Common myeloid progenitor, CD34-positive (primary cell): ENCODE data around the gene CALHM4.

Experiments
- CTCF ChIA-PET: fragments of 350-600 bp; sonication (Branson Sonifier 250); formaldehyde crosslinking; loops from one replicate; lab custom pipeline; 2021; ENCODE audit warnings: antibody characterized with exemption; lab: Charles Lee
- POLR2A ChIA-PET: fragments of 350-600 bp; sonication (Branson Sonifier 250); formaldehyde crosslinking; loops from one replicate; lab custom pipeline; 2021; ENCODE audit warnings: antibody characterized with exemption; lab: Charles Lee
- DNase-seq, 3 donors: peaks; one replicate each; pipeline versions ENCODE4 v3.0.0 to v3.0.0-alpha.2; 2013
- H3K27ac ChIP-seq, 2 experiments: 1 replicate in 1 of 2; 2 replicates in 1 of 2; pipeline ENCODE4 v1.7.0; 2013; ENCODE audit warnings: inconsistent platforms in 2 of 2, low read length in 2 of 2, mild to moderate bottlenecking in 2 of 2, low read depth in 1 of 2, moderate library complexity in 1 of 2; ENCODE audit not compliant: severe bottlenecking in 2 of 2, insufficient read depth in 1 of 2, poor library complexity in 1 of 2
- H3K27me3 ChIP-seq, 5 experiments: replicated peaks in 2 of 5; 1 replicate in 3 of 5; 2 replicates in 2 of 5; pipeline versions ENCODE4 v1.6.1 to v1.7.0; 2013; ENCODE audit warnings: low read length in 4 of 5, mild to moderate bottlenecking in 2 of 5, moderate library complexity in 2 of 5, inconsistent platforms in 1 of 5; ENCODE audit not compliant: insufficient read depth in 5 of 5, control insufficient read depth in 4 of 5
- H3K36me3 ChIP-seq, 4 experiments: 1 replicate in 2 of 4; 2 replicates in 2 of 4; pipeline versions ENCODE4 v1.6.1 to v1.7.0; 2013; ENCODE audit warnings: low read length in 3 of 4, control low read depth in 1 of 4, mild to moderate bottlenecking in 1 of 4; ENCODE audit not compliant: control insufficient read depth in 4 of 4, insufficient read depth in 4 of 4
- H3K4me1 ChIP-seq, 4 experiments: 1 replicate in 3 of 4; 2 replicates in 1 of 4; pipeline versions ENCODE4 v1.6.1 to v1.7.1; 2013; ENCODE audit warnings: low read length in 3 of 4, mild to moderate bottlenecking in 3 of 4, control low read depth in 1 of 4, inconsistent platforms in 1 of 4, moderate library complexity in 1 of 4; ENCODE audit not compliant: control insufficient read depth in 4 of 4, insufficient read depth in 4 of 4; ENCODE audit errors: control extremely low read depth in 1 of 4
- H3K4me3 ChIP-seq, 7 experiments: 1 replicate in 4 of 7; 2 replicates in 3 of 7; pipeline versions ENCODE4 v1.5.1 to v1.7.0; 2013; ENCODE audit warnings: mild to moderate bottlenecking in 7 of 7, low read length in 6 of 7, moderate library complexity in 6 of 7, inconsistent platforms in 2 of 7, low read depth in 2 of 7, control low read depth in 1 of 7; ENCODE audit not compliant: insufficient read depth in 4 of 7, control insufficient read depth in 1 of 7; ENCODE audit errors: extremely low read depth in 1 of 7
- H3K9me3 ChIP-seq, 5 experiments: 1 replicate in 4 of 5; 2 replicates in 1 of 5; pipeline versions ENCODE4 v1.6.1 to v1.7.1; 2013; ENCODE audit warnings: low read length in 4 of 5, mild to moderate bottlenecking in 2 of 5, inconsistent platforms in 1 of 5, low read depth in 1 of 5, moderate library complexity in 1 of 5; ENCODE audit not compliant: control insufficient read depth in 4 of 5, insufficient read depth in 2 of 5; ENCODE audit errors: control extremely low read depth in 1 of 5
- WGBS: methylation state at CpG from one replicate; pipeline ENCODE4 v1.1.5; 2013; ENCODE audit not compliant: insufficient coverage; 5-methylcytosine and 5-hydroxymethylcytosine counted together

The CALHM4 gene

DNA sequence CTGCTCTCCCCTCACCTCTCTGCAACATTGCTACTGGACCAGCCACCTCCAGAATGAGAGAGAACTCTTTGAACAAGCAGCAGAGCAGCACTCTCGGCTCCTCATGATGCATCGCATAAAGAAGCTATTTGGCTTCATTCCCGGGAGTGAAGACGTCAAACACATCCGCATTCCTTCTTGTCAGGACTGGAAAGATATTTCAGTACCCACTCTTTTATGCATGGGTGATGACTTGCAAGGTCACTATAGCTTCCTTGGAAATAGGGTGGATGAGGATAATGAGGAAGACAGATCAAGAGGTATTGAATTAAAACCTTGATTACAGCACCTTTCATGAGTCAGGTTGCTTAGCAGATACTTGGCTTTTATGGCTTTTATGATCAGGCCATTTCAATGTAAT is 4.3 kb downstream of the CALHM4 start:
- no peak overlapping the region for H3K27ac ChIP-seq
- 96% methylated on average over 5 of the region's 5 CpGs for WGBS
- no peaks in the 10 kb centered on the region for H3K4me1 ChIP-seq
- H3K27me3 ChIP-seq: no peaks in the 10 kb centered on the region
- POLR2A ChIA-PET: no interaction called here
- no peaks in the 10 kb centered on the region for H3K36me3 ChIP-seq
- H3K4me3 ChIP-seq: no peak overlapping the region
- CTCF ChIA-PET: interaction anchor here (4.9 kb wide), 1 partner anchor 13 kb away, joined by 36 read pairs; the partner anchor contains the start of gene RWDD1
- no peaks in the 10 kb centered on the region for H3K9me3 ChIP-seq
- DNase-seq: no peak

DNA sequence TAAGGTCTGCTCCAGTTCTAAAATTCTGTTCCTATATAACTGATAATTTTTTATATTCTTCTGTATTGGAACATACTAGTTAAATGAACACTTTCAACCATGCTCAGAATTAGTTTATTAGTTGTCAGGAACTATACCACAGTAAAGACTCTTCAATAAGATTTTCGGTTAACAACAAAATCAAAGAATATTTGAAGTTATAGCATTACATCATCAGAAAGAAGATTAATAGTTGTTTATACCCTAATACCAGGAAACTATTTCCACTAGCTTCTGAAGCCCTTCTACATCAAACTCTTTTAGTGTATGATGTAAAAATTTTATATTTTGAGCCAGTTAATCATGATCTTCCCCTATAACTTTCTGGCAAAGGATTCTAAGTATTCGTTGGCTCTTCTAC is 6.6 kb downstream of the CALHM4 start:
- H3K27me3 ChIP-seq: peaks cover 0 to 2% (median 0%) of the 10 kb centered on the region in 5 experiments
- no peaks in the 10 kb centered on the region for H3K36me3 ChIP-seq
- H3K27ac ChIP-seq: no peak overlapping the region
- WGBS: no CpG with 5 or more reads among the region's 2 CpGs
- DNase-seq: no peak
- H3K4me1 ChIP-seq: peaks cover 0 to 8% (median 2%) of the 10 kb centered on the region in 4 experiments
- H3K4me3 ChIP-seq: no peak overlapping the region
- ChIA-PET POLR2A (no interaction called here), CTCF (interaction anchor here (0.6 to 4.9 kb wide), 20 partner anchors 11 to 383 kb away, joined by 3 to 36 read pairs (median 4); partner anchors contain the start of gene RWDD1)
- no peaks in the 10 kb centered on the region for H3K9me3 ChIP-seq

DNA sequence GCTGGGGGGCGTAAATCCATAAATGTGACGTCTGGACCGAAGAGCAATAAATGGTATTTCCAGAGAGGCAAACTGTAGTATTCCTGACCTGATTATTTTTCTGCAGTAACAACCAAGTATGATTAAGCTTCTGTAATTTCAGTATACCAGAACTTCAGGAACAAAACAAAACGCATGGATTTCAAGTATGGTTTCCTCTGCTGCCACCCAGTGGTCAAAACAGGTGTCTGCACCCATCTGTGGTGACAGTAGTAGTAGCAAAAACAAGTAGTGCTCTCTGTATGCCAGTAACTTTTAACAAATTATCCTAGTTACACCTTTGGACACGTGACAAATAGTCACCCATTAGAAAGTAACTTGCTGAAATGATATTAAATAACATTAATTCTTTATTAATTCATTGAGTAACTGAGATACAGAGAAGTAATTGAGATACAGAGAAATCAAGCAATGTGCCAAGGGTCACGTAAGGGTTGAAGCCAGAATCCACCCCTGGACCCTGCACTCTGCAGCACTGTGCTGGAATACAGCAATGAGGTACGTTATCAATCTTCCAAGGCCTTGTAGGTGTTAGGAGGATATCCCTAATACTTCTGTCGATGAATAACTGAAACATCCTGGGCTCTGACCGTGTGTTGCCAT is 7.9 kb downstream of the CALHM4 start:
- CTCF ChIA-PET: interaction anchor here (0.6 to 4.9 kb wide), 31 partner anchors 7 to 345 kb away, joined by 3 to 40 read pairs (median 4); partner anchors contain the start of genes CALHM4 and RWDD1
- Histone ChIP-seq H3K36me3 (no peaks in the 10 kb centered on the region), H3K27me3 (peaks cover 0 to 2% (median 0%) of the 10 kb centered on the region in 5 experiments), H3K9me3 (no peaks in the 10 kb centered on the region), H3K4me1 (peaks cover 0 to 11% (median 4%) of the 10 kb centered on the region in 4 experiments), H3K4me3 (no peak overlapping the region), H3K27ac (no peak overlapping the region)
- 66% methylated on average over 7 of the region's 9 CpGs for WGBS
- POLR2A ChIA-PET: no interaction called here
- peak; percentile 71 to 83 (median 74) for DNase-seq

DNA sequence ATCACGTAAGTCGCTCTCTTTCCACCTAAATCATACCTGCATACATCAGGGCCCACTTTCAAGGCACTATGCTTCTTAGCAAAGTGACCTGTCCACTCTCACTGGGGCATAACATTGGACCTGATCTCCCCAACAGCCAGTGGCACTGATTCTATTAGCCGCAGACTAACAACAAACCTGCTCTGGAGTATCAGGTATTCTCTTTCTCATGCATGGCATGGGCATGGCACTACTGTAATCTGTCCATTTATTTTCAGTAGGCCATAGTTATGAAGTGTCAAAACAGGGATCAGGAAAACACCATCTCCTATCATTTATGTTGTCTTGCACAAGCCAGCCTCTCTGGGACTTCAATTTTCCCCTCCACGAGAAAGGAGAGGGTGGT is 8.5 kb downstream of the CALHM4 start:
- POLR2A ChIA-PET: no interaction called here

DNA sequence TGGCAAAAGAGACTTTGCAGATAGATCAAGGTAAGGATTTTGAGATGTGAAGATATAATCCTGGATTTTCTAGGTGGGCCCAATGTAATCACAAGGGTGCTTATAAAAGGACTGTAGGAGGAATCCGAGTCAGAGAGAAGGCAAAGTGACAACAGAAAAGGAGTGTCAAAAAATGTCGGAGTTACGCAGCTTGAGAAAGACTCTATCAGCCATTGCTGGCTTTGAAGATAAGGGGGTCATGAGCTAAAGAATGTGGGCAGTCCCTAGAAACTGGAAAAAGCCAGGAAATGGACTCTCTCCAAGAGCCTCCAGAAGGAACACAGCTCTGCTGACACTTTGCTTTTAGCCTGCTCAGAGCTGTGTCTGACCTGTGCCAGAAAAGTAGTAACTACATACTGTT is 9.1 kb downstream of the CALHM4 start:
- ChIA-PET POLR2A (no interaction called here), CTCF (interaction anchor here (0.7 to 4.3 kb wide), 22 partner anchors 8 to 348 kb away, joined by 3 to 40 read pairs (median 4); partner anchors contain the start of genes CALHM4, CALHM5 and RWDD1)
- DNase-seq: no peak
- 83% methylated on average over 3 of the region's 3 CpGs for WGBS
- Histone ChIP-seq H3K27me3 (peaks cover 0 to 2% (median 0%) of the 10 kb centered on the region in 5 experiments), H3K27ac (no peak overlapping the region), H3K9me3 (no peaks in the 10 kb centered on the region), H3K36me3 (no peaks in the 10 kb centered on the region), H3K4me3 (no peak overlapping the region), H3K4me1 (peaks cover 0 to 11% (median 4%) of the 10 kb centered on the region in 4 experiments)

More for the DNA sequence above, 8.5 kb downstream of the CALHM4 start:
- CTCF ChIA-PET: interaction anchor here (0.7 to 4.3 kb wide), 16 partner anchors 8 to 344 kb away, joined by 3 to 40 read pairs (median 5); partner anchors contain the start of genes CALHM4, CALHM5 and RWDD1
- Histone ChIP-seq H3K27me3 (peaks cover 0 to 2% (median 0%) of the 10 kb centered on the region in 5 experiments), H3K4me1 (peaks cover 0 to 11% (median 4%) of the 10 kb centered on the region in 4 experiments), H3K9me3 (no peaks in the 10 kb centered on the region), H3K27ac (no peak overlapping the region), H3K4me3 (no peak overlapping the region), H3K36me3 (no peaks in the 10 kb centered on the region)
- no peak for DNase-seq
- 98% methylated on average over 3 of the region's 4 CpGs for WGBS

GRCh38 chr6:116563830-116564229 is 10.3 kb downstream of the CALHM4 start:
- ChIA-PET CTCF (interaction anchor here (0.9 to 4.3 kb wide), 14 partner anchors 9 to 349 kb away, joined by 3 to 40 read pairs (median 6); partner anchors contain the start of genes CALHM4, CALHM5 and RWDD1), POLR2A (no interaction called here)
- no peak for DNase-seq
- H3K27ac ChIP-seq: no peak overlapping the region
- no peak overlapping the region for H3K4me3 ChIP-seq
- peaks cover 4 to 14% (median 10%) of the 10 kb centered on the region in 4 experiments for H3K4me1 ChIP-seq
- peaks cover 0 to 2% (median 0%) of the 10 kb centered on the region in 5 experiments for H3K27me3 ChIP-seq
- WGBS: 100% methylated on average over 7 of the region's 9 CpGs
- H3K9me3 ChIP-seq: no peaks in the 10 kb centered on the region
- H3K36me3 ChIP-seq: no peaks in the 10 kb centered on the region

DNA sequence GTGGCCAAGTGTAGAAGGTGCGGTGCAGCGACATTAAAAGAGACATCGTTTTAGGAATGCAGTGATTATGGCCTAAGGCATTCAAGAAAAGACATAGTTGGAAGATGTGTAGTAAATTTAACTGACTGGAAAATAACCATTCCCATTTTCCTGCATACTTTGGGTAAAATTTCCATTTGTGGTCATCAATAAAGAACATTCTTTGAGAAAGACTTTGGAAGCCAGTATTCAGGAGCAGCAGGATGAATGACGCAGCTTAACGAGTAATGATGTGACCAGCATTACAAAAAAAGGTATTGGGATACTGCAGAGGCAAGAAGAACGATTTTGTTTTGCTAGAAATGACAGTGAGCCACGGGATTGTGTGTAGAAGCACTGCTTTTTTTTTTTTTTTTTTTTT is 10.8 kb downstream of the CALHM4 start:
- H3K27ac ChIP-seq: no peak overlapping the region
- H3K9me3 ChIP-seq: no peaks in the 10 kb centered on the region
- WGBS: 94% methylated on average over 4 of the region's 7 CpGs
- no peak for DNase-seq
- no peak overlapping the region for H3K4me3 ChIP-seq
- ChIA-PET POLR2A (no interaction called here), CTCF (interaction anchor here (0.9 to 4.3 kb wide), 7 partner anchors 8 to 296 kb away, joined by 3 to 40 read pairs (median 10); partner anchors contain the start of genes CALHM5 and RWDD1)
- peaks cover 7 to 19% (median 15%) of the 10 kb centered on the region in 4 experiments for H3K4me1 ChIP-seq
- H3K36me3 ChIP-seq: no peaks in the 10 kb centered on the region
- peaks cover 0 to 2% (median 0%) of the 10 kb centered on the region in 5 experiments for H3K27me3 ChIP-seq
